Activated CD8-positive, alpha-beta memory T cell treated with anti-CD3 and anti-CD28 coated beads, Interleukin-2, amount 50 U/mL, for 4 hours (primary cell): ENCODE data around the gene PLA1A.
"Not testable (repeated sequence)": the region's sequence is repeated elsewhere in the genome, so short reads cannot be mapped to it uniquely, and the experiment has no call there.

ENCODE experiments used
- DNase-seq: peaks from one replicate; pipeline ENCODE4 v3.0.0-alpha.2; 2020

The PLA1A gene

DNA sequence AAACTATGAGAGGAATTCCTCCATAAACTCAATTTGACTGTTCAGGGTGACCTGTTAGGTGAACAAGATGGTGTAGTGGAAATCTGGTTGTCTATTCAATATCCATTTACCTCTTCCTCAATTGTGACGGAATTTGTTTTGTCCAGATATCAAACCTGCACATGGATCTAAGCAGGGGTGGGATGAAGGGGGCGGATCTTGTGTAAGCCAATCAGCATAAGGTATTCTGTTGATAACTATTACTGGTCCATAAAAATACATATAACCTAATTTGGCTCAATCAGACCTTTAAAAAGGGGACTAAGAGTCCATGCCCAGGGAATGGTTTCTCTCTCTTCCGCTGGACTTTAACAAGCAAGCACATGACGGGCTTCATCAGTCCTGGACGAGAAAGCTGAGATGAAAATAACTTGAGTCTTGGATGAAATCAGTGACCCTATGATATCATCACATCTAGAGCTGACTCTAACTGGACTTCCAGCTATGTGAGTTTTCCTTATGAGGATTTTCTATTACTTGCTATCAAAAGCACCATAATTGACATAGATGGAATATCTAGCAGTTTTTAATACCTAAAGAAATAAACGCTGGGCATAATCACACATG, 68.4 kb downstream of the PLA1A start:
- no peak for DNase-seq

DNA sequence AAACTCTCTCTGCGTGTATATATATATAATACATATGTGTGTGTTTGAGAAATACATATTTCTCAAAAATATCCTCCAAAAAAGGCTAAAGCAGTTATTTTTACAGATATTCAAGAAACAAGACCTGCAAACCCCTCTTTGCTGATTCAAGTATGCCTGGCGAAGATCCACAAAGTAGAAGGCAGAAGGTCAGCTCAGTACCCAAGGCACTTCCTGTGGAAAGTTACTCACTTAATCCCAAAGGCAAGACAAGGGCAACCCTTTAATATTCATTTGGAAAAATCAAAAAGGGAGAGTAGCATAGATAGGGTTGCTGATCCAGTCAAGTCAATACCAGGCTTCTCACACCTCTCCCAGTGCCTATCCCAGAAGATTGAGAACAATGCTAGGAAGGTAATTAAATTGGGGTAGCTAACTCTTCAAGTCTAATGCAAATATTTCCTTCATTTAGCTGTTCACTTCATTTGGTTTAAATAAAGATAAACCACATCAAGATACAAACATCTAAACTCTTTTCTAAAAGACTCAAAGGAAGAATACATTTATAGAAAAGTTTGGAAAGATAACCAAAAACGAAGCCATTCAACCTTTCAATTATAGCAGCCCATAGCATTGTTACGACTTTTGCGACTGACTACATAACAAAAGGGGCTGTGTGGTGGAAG, 72.4 kb downstream of the PLA1A start:
- DNase-seq, result no peak

DNA sequence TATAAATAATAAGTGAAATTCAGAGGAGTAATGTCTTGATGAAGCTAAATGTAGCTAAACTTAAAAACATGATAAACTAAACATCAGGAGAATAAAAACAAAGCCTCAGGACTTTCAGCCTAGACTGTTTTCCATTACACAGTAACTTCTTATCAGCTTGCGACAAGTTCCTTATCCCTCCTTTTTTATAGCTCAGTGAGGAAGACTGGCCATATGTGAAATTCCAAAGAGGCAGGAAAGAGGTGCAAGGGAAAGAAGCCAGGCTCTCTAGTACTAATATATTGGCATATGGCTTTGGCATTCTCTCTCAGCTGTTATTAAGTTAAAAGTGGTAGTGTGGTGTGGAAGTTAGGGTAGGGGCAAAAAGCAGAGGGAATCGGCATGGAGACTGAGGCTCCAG, 75.1 kb downstream of the PLA1A start:
- no peak for DNase-seq

DNA sequence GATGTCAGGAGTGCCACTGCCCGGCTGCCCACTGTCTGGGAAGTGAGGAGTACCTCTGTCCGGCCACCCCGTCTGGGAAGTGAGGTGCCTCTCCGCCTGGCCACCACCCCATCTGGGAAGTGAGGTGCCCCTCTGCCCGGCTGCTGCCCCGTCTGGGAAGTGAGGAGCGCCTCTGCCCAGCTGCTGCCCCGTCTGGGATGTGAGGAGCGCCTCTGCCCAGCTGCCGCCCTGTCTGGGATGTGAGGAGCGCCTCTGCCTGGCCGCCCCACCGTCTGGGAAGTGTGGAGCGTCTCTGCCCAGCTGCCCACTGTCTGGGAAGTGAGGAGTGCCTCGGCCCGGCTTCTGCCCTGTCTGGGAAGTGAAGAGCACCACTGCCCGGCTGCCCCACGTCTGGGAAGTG, 76.2 kb downstream of the PLA1A start:
- no peak for DNase-seq

DNA sequence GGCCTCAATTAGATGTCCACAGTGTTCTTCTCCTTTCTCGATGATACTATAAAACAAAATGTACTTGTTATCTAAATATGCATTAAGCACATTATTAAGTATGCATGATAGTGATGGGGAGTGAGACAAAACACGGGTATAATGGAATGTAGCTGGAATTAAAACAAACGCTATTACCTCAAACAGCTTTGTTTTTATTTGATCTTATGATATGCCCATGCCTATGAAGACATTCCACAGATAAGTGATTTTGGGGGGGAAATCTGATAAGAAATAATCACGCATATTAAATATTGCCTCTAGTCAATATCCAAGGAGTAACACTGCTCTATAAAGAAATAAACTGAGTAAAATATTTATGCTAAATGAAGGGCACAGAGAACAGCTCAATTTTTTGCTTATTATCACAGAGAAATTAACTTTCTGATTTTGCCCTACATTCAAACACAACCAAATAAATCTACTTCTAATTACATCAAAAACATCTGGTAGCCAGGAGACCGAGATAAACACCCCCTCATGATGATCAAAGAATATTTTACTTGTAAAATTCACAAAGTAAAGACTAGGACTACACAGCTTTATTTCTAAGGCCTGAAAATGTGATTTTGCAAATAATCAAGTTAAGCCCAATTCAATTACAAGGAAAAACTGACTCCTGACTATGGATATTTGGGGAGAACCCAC, 77.6 kb downstream of the PLA1A start:
- DNase-seq, result no peak

DNA sequence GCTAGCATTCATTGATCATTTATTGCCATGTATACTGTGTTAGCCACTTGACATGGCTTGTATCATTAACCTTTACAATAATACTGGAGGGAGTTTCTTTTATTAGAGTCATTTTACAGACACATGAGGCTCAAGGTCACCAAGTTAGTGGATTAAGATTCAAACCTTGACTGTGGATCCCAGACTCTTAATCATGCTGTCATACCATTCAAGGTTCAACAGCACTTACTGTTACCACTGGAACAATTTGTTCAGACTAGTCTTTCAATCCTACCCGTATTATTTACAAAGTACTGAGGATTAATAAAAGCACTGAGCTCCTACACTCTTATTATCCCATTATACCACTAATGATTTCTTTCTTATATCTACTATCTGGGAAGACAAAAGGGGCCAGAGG, 78.3 kb downstream of the PLA1A start:
- no peak for DNase-seq

DNA sequence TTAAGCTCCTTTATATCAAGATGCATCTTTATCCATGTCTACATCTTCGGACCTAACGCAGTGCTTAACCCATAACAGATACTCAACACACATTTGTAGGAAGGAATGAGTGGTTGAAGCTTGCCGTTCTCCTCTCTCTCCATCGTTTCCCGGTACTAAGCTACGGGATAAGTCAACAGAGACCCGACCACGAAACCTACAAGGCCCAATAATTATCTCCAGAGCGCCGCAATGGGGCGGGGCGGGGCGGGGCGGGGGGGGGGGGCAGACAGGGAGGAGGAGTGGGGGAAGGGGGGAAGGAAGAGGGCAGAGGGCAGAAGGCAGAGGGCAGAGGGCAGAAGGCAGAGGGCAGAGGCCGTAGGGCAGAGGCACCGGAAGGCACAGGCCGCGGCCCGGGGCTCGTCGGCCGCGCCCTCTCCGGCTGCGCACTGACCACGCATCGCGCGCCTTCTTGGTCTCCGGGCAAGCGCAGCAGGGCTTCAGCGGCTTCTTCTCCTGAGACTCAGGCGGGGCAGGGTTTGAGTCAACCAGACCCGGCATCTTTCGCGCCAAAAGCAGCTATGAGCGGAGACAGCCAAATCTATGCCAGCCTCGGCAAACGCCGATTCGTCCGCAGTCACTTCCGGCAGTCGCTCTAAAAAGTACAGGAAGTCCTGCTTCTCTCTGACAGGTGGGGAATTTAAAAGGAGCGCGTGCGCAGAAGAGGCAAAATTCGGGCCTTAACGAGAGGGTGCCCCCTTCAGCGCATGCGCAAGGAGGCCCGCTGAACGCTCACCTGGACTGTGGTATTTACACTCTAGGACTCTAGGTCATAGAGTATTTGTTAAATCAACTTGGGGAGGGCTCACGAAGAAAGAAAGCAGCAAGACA, 79.3 kb downstream of the PLA1A start, which contains the start of gene COX17:
Gene COX17, minus strand, starts transcription at position 636 of the 870 bp plus-strand sequence. Its CDS starts 96 bp downstream, at position 540.
- DNase-seq, result peak; percentile 93

DNA sequence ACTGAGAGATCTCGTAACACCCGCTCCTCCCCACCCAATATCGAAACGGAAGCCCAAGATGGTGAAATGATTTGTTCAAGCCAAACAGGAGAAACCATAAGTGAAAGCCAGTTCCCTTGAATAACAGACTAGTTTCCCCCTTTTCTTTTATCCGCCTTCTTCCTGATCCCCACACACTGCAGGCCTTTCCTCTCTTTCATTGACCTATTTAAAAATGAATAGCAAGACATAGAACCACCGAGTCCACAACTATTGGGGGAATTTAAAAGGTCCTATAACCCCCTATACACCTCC, 79.9 kb downstream of the PLA1A start:
- DNase-seq, result no peak

DNA sequence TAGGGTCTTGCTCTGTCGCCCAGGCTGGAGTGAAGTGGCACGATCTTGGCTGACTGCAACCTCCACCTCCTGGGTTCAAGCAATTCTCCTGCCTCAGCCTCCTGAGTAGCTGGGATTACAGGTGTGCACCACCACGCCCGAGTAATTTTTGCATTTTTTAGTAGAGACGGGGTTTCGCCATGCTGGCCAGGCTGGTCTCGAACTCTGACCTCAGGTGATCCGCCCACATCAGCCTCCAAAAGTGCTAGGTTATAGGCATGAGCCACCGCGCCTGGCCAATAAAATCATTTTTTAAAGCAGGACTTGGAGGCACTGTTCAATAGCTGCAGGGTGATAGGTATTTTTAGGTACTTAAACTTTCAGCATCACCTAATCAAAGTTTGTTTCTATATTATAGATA, 80.5 kb downstream of the PLA1A start:
- DNase-seq, result not testable (repeated sequence)
